Keratinocyte (primary cell): Measurements from ENCODE around the gene TOP2A.

Source experiments
- EZH2 ChIP-seq: IDR thresholded peaks from one replicate; pipeline ENCODE4 v1.6.1; 2012; ENCODE audit warnings: inconsistent platforms, mild to moderate bottlenecking, low read length, moderate library complexity
- TF ChIP-seq, protein P1 (sequence below), 3 experiments: IDR thresholded peaks in 1 of 3; conservative IDR thresholded peaks in 1 of 3; optimal IDR thresholded peaks in 1 of 3; 2 replicates in 2 of 3; 3 replicates in 1 of 3; pipeline versions ENCODE3 to v1.5.1; 2011; ENCODE audit warnings: low read length in 3 of 3, mild to moderate bottlenecking in 3 of 3, moderate library complexity in 2 of 3, control low read depth in 1 of 3, inconsistent platforms in 1 of 3; ENCODE audit not compliant: insufficient read depth in 2 of 3; ENCODE audit errors: extremely low read depth in 1 of 3

DNA sequence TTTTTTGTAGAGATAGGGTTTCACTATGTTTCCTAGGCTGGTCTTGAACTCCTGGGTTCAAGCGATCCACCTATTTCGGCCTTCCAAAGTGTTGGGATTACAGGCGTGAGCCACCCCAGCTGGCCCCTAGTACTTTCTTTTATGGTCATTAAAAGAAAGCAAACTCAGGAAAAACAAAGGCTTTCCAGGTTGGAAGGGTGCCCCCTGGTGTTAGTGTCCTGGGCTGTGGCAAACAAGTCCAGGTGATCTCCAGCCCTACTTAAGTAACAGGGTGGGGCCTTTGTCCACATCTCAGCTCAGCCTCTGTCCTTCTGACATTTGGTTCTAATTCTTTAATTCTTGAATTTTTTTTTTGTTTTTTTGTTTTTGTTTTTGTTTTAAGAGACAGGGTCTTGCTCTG is 32.5 kb upstream of the TOP2A start:
- TF ChIP-seq, protein P1, sequence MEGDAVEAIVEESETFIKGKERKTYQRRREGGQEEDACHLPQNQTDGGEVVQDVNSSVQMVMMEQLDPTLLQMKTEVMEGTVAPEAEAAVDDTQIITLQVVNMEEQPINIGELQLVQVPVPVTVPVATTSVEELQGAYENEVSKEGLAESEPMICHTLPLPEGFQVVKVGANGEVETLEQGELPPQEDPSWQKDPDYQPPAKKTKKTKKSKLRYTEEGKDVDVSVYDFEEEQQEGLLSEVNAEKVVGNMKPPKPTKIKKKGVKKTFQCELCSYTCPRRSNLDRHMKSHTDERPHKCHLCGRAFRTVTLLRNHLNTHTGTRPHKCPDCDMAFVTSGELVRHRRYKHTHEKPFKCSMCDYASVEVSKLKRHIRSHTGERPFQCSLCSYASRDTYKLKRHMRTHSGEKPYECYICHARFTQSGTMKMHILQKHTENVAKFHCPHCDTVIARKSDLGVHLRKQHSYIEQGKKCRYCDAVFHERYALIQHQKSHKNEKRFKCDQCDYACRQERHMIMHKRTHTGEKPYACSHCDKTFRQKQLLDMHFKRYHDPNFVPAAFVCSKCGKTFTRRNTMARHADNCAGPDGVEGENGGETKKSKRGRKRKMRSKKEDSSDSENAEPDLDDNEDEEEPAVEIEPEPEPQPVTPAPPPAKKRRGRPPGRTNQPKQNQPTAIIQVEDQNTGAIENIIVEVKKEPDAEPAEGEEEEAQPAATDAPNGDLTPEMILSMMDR (optimal IDR thresholded peaks at IDR 0.05 in 1 of 3, IDR thresholded peaks at IDR 0.05 in 1 of 3, conservative IDR thresholded peaks at IDR 0.05 in 1 of 3; ENCODE audit: extremely low read depth in 1 of 3, insufficient read depth in 2 of 3, low read length in 3 of 3) = peak; percentile 70 to 74 (median 73)
- no peak for TF ChIP-seq EZH2
